Body of pancreas (tissue), 4 donors: Measurements from ENCODE around the gene ZNF521. TPM values are rescaled to one million over a fixed set of nuclear protein-coding genes. Genes with fewer than 3 reads are reported as not detected.

Experiments used
- ATAC-seq: fragments of 150-250 bp; one replicate; pipeline ENCODE4 v1.9.1; 2016
- DNase-seq, 4 donors: peaks; one replicate each; pipeline ENCODE4 v3.0.0-alpha.2; 2019
- H3K27ac ChIP-seq, 4 donors: fragments of 200-600 bp; sonication (generic); 1 replicate in 3 of 4; 2 replicates in 1 of 4; pipeline versions ENCODE4 v1.5.1 to v1.6.1; 2016 to 2019; ENCODE audit warnings: mild to moderate bottlenecking in 1 of 4, mixed read lengths in 1 of 4, moderate library complexity in 1 of 4
- H3K27me3 ChIP-seq, 2 donors: fragments of 200-600 bp; sonication (generic); one replicate each; pipeline ENCODE4 v1.6.0; 2016; ENCODE audit warnings: mild to moderate bottlenecking in 1 of 2
- H3K36me3 ChIP-seq, 2 donors: fragments of 200-600 bp; sonication (generic); replicated peaks in 1 of 2; 2 replicates each; pipeline ENCODE4 v1.5.1; 2016; ENCODE audit warnings: low read depth in 2 of 2; ENCODE audit not compliant: insufficient read depth in 1 of 2
- H3K4me1 ChIP-seq: fragments of 200-600 bp; sonication (generic); one replicate; pipeline ENCODE4 v1.6.0; 2016
- H3K4me3 ChIP-seq, 2 donors: fragments of 200-600 bp; sonication (generic); 1 replicate in 1 of 2; 2 replicates in 1 of 2; pipeline ENCODE4 v1.5.1; 2016 to 2019
- H3K9me3 ChIP-seq, 3 donors: fragments of 200-600 bp; sonication (generic); 1 replicate in 2 of 3; 2 replicates in 1 of 3; pipeline ENCODE4 v1.5.1; 2016
- POLR2A ChIP-seq, 3 donors: fragments of 450-650 bp; IDR thresholded peaks; one replicate each; pipeline ENCODE4 v1.6.1; 2016; ENCODE audit warnings: antibody characterized with exemption in 3 of 3, mild to moderate bottlenecking in 2 of 3
- whole genome bisulfite sequencing, 2 donors: methylation state at CpG; one replicate each; pipeline ENCODE4 v1.1.5; 2017; 5-methylcytosine and 5-hydroxymethylcytosine counted together
- intact Hi-C: fragments of 100-400 bp; cut with DNase I; formaldehyde crosslinking; loops from one replicate; pipeline ENCODE4 v1.15.1; 2023
- total RNA-seq, 2 donors: library from RNA; depleted of rRNA; stranded (reverse); fragments of >200 nt; gene quantifications; one replicate each; pipeline ENCODE4 v1.1.0, GENCODE V29; 2016
- TF ChIP-seq, protein P1 (sequence below), 7 experiments: fragments of 450-650 bp in 4 of 7; fragments of 200-600 bp in 3 of 7; sonication (generic) in 3 of 7; IDR thresholded peaks; one replicate each; pipeline ENCODE4 v1.5.1; 2016 to 2019; ENCODE audit warnings: antibody characterized with exemption in 7 of 7

Gene ZNF521
- total RNA-seq, 2 donors from 2014 or later: 3.3 to 17.4 TPM

DNA sequence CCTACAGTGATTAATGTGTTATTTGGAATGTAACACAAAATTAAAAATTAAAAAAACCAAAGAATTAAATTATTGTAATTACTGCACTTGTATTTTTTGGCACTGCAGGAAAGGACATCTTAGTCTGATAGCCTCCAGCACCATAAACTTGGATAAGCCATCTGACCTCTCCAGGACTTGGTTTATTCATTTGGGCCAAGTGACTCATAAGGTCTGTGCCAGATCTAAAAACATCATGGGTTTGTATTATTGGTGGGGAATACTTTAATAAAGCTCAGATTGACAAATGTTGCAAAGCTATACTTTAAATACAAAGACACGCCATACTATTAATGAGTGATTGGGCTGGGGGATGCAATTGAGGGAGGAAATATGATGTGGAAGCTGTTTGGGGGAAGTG, 225.2 kb downstream of the ZNF521 start:
- no peaks in the 10 kb centered on the region for H3K4me1 ChIP-seq
- TF ChIP-seq, protein P1, sequence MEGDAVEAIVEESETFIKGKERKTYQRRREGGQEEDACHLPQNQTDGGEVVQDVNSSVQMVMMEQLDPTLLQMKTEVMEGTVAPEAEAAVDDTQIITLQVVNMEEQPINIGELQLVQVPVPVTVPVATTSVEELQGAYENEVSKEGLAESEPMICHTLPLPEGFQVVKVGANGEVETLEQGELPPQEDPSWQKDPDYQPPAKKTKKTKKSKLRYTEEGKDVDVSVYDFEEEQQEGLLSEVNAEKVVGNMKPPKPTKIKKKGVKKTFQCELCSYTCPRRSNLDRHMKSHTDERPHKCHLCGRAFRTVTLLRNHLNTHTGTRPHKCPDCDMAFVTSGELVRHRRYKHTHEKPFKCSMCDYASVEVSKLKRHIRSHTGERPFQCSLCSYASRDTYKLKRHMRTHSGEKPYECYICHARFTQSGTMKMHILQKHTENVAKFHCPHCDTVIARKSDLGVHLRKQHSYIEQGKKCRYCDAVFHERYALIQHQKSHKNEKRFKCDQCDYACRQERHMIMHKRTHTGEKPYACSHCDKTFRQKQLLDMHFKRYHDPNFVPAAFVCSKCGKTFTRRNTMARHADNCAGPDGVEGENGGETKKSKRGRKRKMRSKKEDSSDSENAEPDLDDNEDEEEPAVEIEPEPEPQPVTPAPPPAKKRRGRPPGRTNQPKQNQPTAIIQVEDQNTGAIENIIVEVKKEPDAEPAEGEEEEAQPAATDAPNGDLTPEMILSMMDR (IDR thresholded peaks at IDR 0.05): no peak
- no peak for TF ChIP-seq POLR2A (IDR thresholded peaks at IDR 0.05)
- no peaks in the 10 kb centered on the region for H3K27me3 ChIP-seq
- intact Hi-C loops: no loop called here
- DNase-seq (no peak), ATAC-seq (no peak)
- H3K9me3 ChIP-seq: no peaks in the 10 kb centered on the region
- no peak overlapping the region for H3K27ac ChIP-seq
- 82 to 89% methylated on average over 1 of the region's 1 CpG for WGBS, 2 donors
- no peak overlapping the region for H3K4me3 ChIP-seq
- no peaks in the 10 kb centered on the region for H3K36me3 ChIP-seq

DNA sequence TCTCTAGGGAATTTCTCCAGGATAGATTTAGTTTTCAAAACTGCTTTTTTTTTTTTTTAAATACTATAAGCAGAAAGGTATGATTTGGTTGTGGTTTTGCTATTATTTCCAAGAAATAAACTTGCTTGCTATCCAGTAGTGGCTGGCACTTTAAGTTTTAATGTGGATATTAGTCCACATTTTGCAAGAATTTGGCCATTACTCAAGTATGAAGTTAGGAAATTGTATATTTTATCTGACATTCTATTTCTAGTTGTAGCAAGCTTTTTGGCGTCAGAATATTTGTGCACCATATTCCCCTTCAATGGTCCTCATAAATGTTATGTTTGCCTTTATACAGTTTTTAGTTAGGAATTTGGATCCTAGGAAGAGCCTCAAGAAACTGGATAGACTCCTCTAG, 226.3 kb downstream of the ZNF521 start:
- Histone ChIP-seq H3K27me3 (no peaks in the 10 kb centered on the region), H3K4me1 (no peaks in the 10 kb centered on the region), H3K36me3 (no peaks in the 10 kb centered on the region), H3K4me3 (no peak overlapping the region), H3K27ac (no peak overlapping the region), H3K9me3 (no peaks in the 10 kb centered on the region)
- ATAC-seq (no peak), DNase-seq (no peak)
- 72 to 78% methylated on average over 1 of the region's 1 CpG for WGBS, 2 donors
- TF ChIP-seq, protein P1 (IDR thresholded peaks at IDR 0.05): no peak
- no peak for TF ChIP-seq POLR2A (IDR thresholded peaks at IDR 0.05)
- intact Hi-C loops: no loop called here

DNA sequence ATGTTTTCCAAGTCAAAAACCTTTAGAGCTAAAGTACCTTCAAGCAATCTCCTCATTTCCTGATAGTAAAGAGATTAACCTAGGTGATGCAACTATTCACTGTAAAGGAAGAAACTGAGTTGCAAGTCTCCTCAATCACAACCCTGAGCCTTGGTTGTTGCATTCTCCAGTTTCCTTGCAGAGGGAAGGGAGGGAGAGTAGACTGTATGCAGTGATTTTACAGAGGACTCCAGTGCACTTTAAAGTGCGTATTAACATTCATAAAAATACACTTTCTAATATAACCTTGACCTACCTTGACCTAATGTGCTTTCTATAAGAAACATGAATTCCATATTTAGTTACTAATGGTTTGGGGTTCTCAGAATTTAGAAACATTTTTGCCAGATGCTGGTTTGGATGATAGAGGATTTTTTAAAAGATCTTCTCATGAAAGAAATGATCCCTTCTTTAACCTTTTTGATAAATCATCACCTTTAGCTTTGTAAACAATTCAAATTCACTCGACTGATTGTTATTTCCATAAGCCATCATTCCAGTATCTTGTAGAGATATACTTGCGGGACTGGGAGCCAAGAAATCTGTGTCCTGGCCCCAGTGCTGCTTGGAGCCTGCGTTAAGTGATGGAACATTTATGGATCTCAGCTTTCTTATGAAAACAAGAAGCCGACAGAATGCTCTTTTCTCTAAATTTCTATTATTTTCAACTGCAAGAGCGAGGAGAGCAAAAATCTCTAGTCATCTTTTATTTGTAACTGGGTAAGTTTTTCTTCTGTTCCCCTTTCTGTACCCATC, 228.3 kb downstream of the ZNF521 start:
- no peaks in the 10 kb centered on the region for H3K36me3 ChIP-seq
- ATAC-seq (no peak), DNase-seq (no peak)
- H3K27ac ChIP-seq: no peak overlapping the region
- WGBS, 2 donors: 49 to 51% methylated on average over 6 of the region's 6 CpGs
- no peaks in the 10 kb centered on the region for H3K27me3 ChIP-seq
- intact Hi-C loops: no loop called here
- no peaks in the 10 kb centered on the region for H3K9me3 ChIP-seq
- H3K4me3 ChIP-seq: no peak overlapping the region
- TF ChIP-seq, protein P1 (IDR thresholded peaks at IDR 0.05): no peak
- TF ChIP-seq POLR2A (IDR thresholded peaks at IDR 0.05): no peak
- no peaks in the 10 kb centered on the region for H3K4me1 ChIP-seq

DNA sequence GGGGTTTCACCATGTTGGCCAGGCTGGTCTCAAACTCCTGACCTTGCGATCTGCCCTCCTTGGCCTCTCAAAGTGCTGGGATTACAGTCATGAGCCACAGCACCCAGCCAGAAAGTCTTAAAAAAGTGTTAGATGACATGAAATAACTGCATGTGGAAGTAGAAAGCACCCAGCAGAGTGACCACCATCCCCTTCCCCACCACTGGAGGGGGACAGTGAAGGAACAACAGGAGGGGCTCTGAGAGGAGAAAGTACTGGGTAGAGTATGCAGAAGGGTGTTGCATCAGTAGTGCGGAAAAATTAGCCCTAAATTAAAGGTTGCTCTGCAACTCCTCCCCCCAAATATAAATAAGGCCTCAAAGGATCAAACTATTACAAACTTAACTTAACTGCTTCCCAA, 230.5 kb downstream of the ZNF521 start:
- intact Hi-C loops: no loop called here
- Histone ChIP-seq H3K4me3 (no peak overlapping the region), H3K27me3 (no peaks in the 10 kb centered on the region), H3K36me3 (no peaks in the 10 kb centered on the region), H3K9me3 (no peaks in the 10 kb centered on the region), H3K27ac (no peak overlapping the region), H3K4me1 (no peaks in the 10 kb centered on the region)
- DNase-seq (no peak), ATAC-seq (no peak)
- 86 to 89% methylated on average over 2 of the region's 2 CpGs for WGBS, 2 donors
- TF ChIP-seq, protein P1 (IDR thresholded peaks at IDR 0.05): no peak
- no peak for TF ChIP-seq POLR2A (IDR thresholded peaks at IDR 0.05)

DNA sequence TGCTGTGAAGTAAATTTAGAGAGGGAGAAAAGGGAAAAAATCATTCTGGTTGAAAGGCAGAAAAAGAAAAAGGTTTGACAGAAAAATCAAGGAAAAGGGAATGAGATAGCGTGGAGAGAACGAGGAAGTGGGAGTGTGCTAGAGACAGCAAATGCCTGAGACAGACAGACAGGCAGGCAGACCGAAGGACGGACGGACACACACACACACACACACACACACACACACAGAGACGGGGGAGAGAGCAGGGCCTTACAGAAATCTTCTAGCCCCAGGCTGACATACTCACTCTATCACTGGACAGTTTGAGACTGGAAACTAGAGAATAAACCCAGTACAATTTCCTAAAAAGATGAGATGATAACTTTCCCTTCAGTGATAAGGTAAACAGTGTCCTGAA, 238.4 kb downstream of the ZNF521 start:
- no peak overlapping the region for H3K27ac ChIP-seq
- intact Hi-C loops: no loop called here

More for the DNA sequence above, 238.4 kb downstream of the ZNF521 start:
- ATAC-seq: no peak
- TF ChIP-seq, protein P1 (IDR thresholded peaks at IDR 0.05): no peak
- TF ChIP-seq POLR2A (IDR thresholded peaks at IDR 0.05): no peak
- Histone ChIP-seq H3K4me3 (no peak overlapping the region), H3K4me1 (no peaks in the 10 kb centered on the region), H3K27me3 (no peaks in the 10 kb centered on the region), H3K9me3 (no peaks in the 10 kb centered on the region), H3K36me3 (no peaks in the 10 kb centered on the region)
- DNase-seq: no peak
- WGBS, 2 donors: 39 to 44% methylated on average over 6 of the region's 6 CpGs
